Small intestine (tissue), 7 donors: Measurements from ENCODE around the gene KCTD6. TPM values are rescaled to one million over a fixed set of nuclear protein-coding genes. Genes with fewer than 3 reads are reported as not detected.

ENCODE experiments used
- DNase-seq, 2 donors: peaks; one replicate each; pipeline versions ENCODE4 v3.0.0 to v3.0.0-alpha.2; 2013
- FAIRE-seq: peaks from 2 replicates; lab custom pipeline; 2012; peaks lifted over from hg19 to GRCh38; lab: Jason Lieb, UNC
- H3K27ac ChIP-seq, 3 donors: one replicate each; pipeline ENCODE4 v1.5.1; 2013; ENCODE audit warnings: low read length in 2 of 3, mild to moderate bottlenecking in 2 of 3, control low read depth in 1 of 3, inconsistent platforms in 1 of 3, low read depth in 1 of 3, moderate library complexity in 1 of 3
- H3K27me3 ChIP-seq, 3 donors: one replicate each; pipeline ENCODE4 v1.6.1; 2013; ENCODE audit warnings: low read length in 3 of 3, inconsistent platforms in 1 of 3; ENCODE audit not compliant: control insufficient read depth in 3 of 3, insufficient read depth in 3 of 3
- H3K36me3 ChIP-seq, 3 donors: one replicate each; pipeline ENCODE4 v1.6.1; 2013; ENCODE audit warnings: low read length in 3 of 3, inconsistent platforms in 1 of 3, low read depth in 1 of 3, mild to moderate bottlenecking in 1 of 3, moderate library complexity in 1 of 3; ENCODE audit not compliant: control insufficient read depth in 3 of 3, insufficient read depth in 2 of 3
- H3K4me1 ChIP-seq, 3 donors: one replicate each; pipeline ENCODE4 v1.6.1; 2013; ENCODE audit warnings: low read length in 2 of 3, inconsistent platforms in 1 of 3, low read depth in 1 of 3, mild to moderate bottlenecking in 1 of 3, moderate library complexity in 1 of 3; ENCODE audit not compliant: control insufficient read depth in 3 of 3, insufficient read depth in 2 of 3
- H3K4me3 ChIP-seq, 3 donors: one replicate each; pipeline ENCODE4 v1.5.1; 2013; ENCODE audit warnings: low read length in 3 of 3, control low read depth in 1 of 3, inconsistent platforms in 1 of 3, low read depth in 1 of 3, mild to moderate bottlenecking in 1 of 3, moderate library complexity in 1 of 3
- H3K9me3 ChIP-seq, 2 donors: one replicate each; pipeline ENCODE4 v1.6.1; 2013; ENCODE audit warnings: low read depth in 1 of 2, low read length in 1 of 2; ENCODE audit not compliant: control insufficient read depth in 2 of 2, insufficient read depth in 1 of 2
- WGBS, 3 donors: extraction: QIAGEN DNeasy Blood & Tissue Kit; methylation state at CpG; one replicate each; pipeline ENCODE4 v1.1.7; 2013; 5-methylcytosine and 5-hydroxymethylcytosine counted together
- polyA plus RNA-seq, 4 donors: library from polyadenylated mRNA; stranded (reverse) in 3 of 4; unstranded in 1 of 4; fragments of 200-250 nt in 3 of 4; fragments of 120-200 nt in 1 of 4; gene quantifications; one replicate each; pipeline versions ENCODE4 v1.2.1 to v1.2.3, GENCODE V29; 2013
- donor health status: healthy with polysubstance abuse.
- donor health status: control.
- donor health status: control.
- donor health status: Bipolar disorder and iron deficiency.
- donor health status: healthy.

The KCTD6 gene
- polyA plus RNA-seq, 4 donors: 2.4 to 22.6 (median 4.7) TPM

GRCh38 chr3:58531956-58532355 lies 40.1 kb downstream of the KCTD6 start:
- FAIRE-seq (no peak), DNase-seq (no peak)
- H3K27ac ChIP-seq: no peak overlapping the region
- 75 to 85% (median 77%) methylated on average over 2 of the region's 2 CpGs for WGBS, 3 donors
- H3K9me3 ChIP-seq: peaks cover 0 to 9% of the 10 kb centered on the region in 2 donors
- H3K36me3 ChIP-seq: peaks cover 0 to 69% (median 11%) of the 10 kb centered on the region in 3 donors
- no peak overlapping the region for H3K4me3 ChIP-seq
- no peaks in the 10 kb centered on the region for H3K27me3 ChIP-seq
- peaks cover 5 to 46% (median 6%) of the 10 kb centered on the region in 3 donors for H3K4me1 ChIP-seq

- no peaks in the 10 kb centered on the region for H3K27me3 ChIP-seq
- peaks cover 0 to 3% of the 10 kb centered on the region in 2 donors for H3K9me3 ChIP-seq
- H3K27ac ChIP-seq: no peak overlapping the region
- peak; percentile 72 to 87 for DNase-seq
- H3K4me3 ChIP-seq: no peak overlapping the region
- WGBS, 3 donors: 15 to 19% (median 16%) methylated on average over 11 of the region's 11 CpGs
- H3K4me1 ChIP-seq: peaks cover 10 to 54% (median 10%) of the 10 kb centered on the region in 3 donors
- peaks cover 0 to 62% (median 8%) of the 10 kb centered on the region in 3 donors for H3K36me3 ChIP-seq
- FAIRE-seq: no peak
Measured at GRCh38 chr3:58532794-58533220, 40.9 kb downstream of the KCTD6 start.

DNA sequence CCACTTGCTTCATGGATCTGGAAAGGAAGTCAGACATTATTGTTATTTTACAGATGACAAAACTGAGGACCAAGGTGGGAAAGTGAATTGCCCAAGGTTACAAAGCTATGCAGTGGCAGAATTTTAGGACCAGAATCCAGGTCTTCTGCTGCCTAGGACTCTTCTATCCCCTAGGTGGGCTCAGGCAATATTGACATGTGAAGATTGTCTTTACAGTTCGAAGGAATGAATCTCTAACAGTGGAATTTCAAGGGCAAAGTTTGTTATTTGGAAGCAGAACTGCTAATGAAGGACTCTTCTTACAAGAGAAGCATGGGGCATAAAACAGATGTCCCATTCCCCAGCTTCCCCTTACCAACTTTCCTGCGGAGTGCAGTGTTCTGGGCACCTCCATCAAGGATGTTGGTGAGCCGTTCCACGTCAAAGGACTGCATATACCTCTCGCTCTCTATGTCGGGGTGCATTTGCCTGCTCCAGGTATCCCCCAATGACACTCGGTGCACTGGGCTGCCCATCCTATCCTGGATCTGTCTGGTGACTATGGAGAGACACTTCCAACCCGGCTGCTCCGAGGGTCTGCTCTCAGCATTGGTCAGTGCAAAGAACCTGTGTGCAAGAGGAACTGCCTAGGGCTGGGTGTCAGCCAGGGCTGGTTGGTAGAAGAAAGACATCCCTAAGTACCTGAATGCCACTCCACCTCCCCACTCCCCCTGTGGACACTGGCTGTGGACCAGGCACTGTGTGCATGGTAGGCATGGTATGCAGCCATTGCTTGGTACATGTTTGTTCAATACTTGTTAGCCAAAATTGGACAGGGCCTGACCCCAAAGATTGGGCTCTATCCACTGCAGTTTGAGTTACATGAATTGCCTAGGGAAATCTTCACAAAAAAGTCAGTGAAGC lies 42.9 kb downstream of the KCTD6 start:
- Histone ChIP-seq H3K9me3 (peaks cover 0 to 3% of the 10 kb centered on the region in 2 donors), H3K27me3 (no peaks in the 10 kb centered on the region), H3K4me1 (peaks cover 10 to 69% (median 14%) of the 10 kb centered on the region in 3 donors), H3K36me3 (peaks cover 0 to 48% (median 8%) of the 10 kb centered on the region in 3 donors), H3K4me3 (no peak overlapping the region), H3K27ac (peak overlapping the region in 1 of 3 donors; percentile 47)
- WGBS, 3 donors: 92 to 97% (median 97%) methylated on average over 9 of the region's 9 CpGs
- DNase-seq: no peak
- FAIRE-seq: no peak

DNA sequence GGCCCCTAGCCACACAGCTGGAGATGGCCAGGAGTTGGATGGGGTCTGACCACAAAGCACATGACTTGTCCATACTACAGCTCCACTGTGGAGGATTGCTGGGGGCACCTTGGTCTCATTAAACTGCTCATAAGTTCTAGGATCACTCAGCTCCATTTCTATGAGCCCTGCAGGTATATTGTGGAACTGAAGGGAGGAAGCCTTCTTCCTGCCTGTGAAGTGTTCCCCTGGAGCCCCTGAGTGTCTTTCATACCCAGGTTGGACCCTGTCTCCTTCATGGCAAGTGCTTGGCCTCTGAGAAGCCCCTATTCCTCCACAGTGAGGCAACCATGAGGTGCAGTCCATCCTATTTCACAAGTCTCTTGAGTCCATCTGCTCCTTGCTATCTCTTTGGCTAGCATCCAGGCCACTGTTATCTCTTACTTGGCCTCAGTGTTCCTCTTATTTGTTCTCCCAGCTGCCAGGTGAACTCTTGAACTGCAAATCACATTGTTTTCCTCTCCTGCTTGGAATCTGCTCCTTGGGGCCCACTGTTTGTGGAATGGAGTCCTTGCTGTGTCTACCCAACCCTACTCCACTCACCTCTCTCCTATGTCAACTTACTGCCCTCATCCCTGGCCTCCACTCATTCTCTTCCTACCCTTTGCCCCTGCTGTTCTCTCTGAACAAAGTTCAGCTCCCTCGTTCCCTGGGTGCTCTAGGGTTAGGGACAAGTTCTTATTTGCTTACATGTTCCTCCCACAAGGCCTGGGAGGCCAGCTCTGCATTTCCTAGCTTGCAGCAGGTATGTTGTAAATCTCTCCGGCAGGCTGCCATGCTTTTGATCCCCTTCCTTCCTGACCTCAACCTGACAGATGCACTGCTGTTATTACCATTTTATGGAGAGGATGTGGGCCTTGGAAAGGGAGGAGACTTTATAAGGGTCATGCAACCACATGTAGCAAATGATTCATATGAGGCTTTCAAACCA lies 43.9 kb downstream of the KCTD6 start:
- 2 to 24% (median 8%) methylated on average over 2 of the region's 2 CpGs for WGBS, 3 donors
- Histone ChIP-seq H3K4me1 (peaks cover 10 to 69% (median 14%) of the 10 kb centered on the region in 3 donors), H3K27ac (peak overlapping the region; percentile 77 to 93 (median 90)), H3K9me3 (peaks cover 0 to 3% of the 10 kb centered on the region in 2 donors), H3K27me3 (no peaks in the 10 kb centered on the region), H3K36me3 (peaks cover 0 to 38% (median 4%) of the 10 kb centered on the region in 3 donors), H3K4me3 (peak overlapping the region in 2 of 3 donors; percentile 22 to 48)
- no peak for FAIRE-seq
- peak; percentile 95 to 99 for DNase-seq

GRCh38 chr3:58536501-58537411 lies 44.9 kb downstream of the KCTD6 start, which contains the start of gene ACOX2:
Gene ACOX2 (minus strand): TSS chr3:58537190. CDS start chr3:58535106, 2,084 bp downstream.
- Histone ChIP-seq H3K9me3 (peaks cover 0 to 3% of the 10 kb centered on the region in 2 donors), H3K27ac (peak within 1 kb of the TSS; percentile 77 to 93 (median 90)), H3K4me1 (peaks cover 10 to 65% (median 14%) of the 10 kb centered on the region in 3 donors), H3K4me3 (peak within 1 kb of the TSS in 2 of 3 donors; percentile 22 to 48), H3K36me3 (peaks cover 0 to 29% (median 2%) of the 10 kb centered on the region in 3 donors), H3K27me3 (no peaks in the 10 kb centered on the region)
- DNase-seq: peak; percentile 65 to 80
- 16 to 33% (median 26%) methylated on average over 13 of the region's 13 CpGs for WGBS, 3 donors
- FAIRE-seq: no peak

DNA sequence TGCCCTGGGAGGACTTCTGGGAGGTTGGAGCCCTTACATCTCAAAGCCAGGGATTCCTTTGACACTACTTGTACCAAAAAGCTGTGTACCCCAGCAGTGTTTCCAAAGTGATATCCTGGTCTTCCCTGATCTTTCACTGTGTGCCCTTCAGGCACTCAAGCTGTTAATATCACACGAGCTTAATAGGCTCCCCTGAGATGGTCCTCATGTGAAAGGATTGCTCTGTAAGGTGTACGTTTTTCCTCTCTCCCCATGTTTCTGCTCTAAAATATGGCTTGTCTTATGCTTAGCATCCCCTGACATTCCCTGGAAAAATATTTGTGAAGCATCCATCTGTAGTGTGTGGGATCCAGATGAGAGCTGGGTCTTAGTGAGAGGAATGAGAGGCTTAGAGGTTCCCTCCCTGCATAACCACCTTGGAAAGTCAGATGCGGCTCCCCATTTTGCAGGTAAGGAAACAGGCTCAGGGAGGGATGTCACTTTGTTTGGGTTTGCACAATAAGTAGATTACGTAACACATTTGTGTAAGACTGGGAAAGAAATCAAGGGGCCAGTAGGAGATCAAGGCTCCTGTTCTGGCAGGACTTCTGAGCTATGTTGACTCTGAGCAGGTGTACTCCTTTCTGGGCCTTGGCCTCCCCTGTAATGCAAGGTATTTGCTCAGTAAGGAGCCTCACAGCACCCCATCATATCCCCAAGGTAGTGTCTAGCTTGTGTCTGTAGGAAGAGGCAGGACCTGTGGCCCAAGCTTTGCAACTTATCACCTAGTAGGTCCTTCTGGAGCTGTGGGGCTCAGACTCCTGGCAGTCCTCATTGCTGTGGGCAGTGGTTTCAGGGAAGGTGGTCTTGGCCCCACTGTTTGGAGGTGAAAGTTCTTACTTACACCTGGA lies 45.8 kb downstream of the KCTD6 start:
- peaks cover 0 to 3% of the 10 kb centered on the region in 2 donors for H3K9me3 ChIP-seq
- no peaks in the 10 kb centered on the region for H3K27me3 ChIP-seq
- no peak overlapping the region for H3K4me3 ChIP-seq
- 23 to 47% (median 31%) methylated on average over 4 of the region's 4 CpGs for WGBS, 3 donors
- peaks cover 0 to 23% (median 2%) of the 10 kb centered on the region in 3 donors for H3K36me3 ChIP-seq
- H3K27ac ChIP-seq: peak overlapping the region; percentile 77 to 93 (median 90)
- FAIRE-seq (no peak), DNase-seq (peak; percentile 31 to 38)
- H3K4me1 ChIP-seq: peaks cover 10 to 60% (median 14%) of the 10 kb centered on the region in 3 donors
